K562 (cell line): Measurements from ENCODE around the gene LUZP4. TPM values are rescaled to one million over a fixed set of nuclear protein-coding genes. Genes with fewer than 3 reads are reported as not detected.
A peak's percentile ranks its signal among the peaks of the same experiment; 100 is the strongest.

Experiments
- CREB3 ChIP-seq: fragments of 450-650 bp; conservative IDR thresholded peaks from 2 replicates; pipeline ENCODE4 v1.6.1; 2016; ENCODE audit warnings: missing genetic modification characterization, low read depth, mild to moderate bottlenecking, missing compliant biosample characterization, moderate library complexity
- ESRRA ChIP-seq: fragments of 450-650 bp; IDR thresholded peaks from 2 replicates; pipeline ENCODE4 v1.6.1; 2014; ENCODE audit warnings: low read depth, mild to moderate bottlenecking, moderate library complexity, borderline replicate concordance
- HDGF ChIP-seq: fragments of 450-650 bp; IDR thresholded peaks from 2 replicates; pipeline ENCODE4 v1.6.1; 2016
- JUNB ChIP-seq: fragments of 450-650 bp; formaldehyde crosslinking; conservative IDR thresholded peaks from 2 replicates; pipeline ENCODE4 v1.4.0; 2020; ENCODE audit warnings: mild to moderate bottlenecking
- KLF10 ChIP-seq: fragments of 250-450 bp; sonication (Bioruptor Pico); IDR thresholded peaks from 2 replicates; pipeline ENCODE4 v1.6.1; 2021; ENCODE audit warnings: matching md5 sums
- MTA2 ChIP-seq: fragments of 450-650 bp; IDR thresholded peaks from 2 replicates; pipeline ENCODE4 v1.6.1; 2016; ENCODE audit warnings: low read depth
- SMAD4 ChIP-seq: fragments of 250-450 bp; sonication (Bioruptor Pico); conservative IDR thresholded peaks from 2 replicates; pipeline ENCODE4 v1.8.0; 2021; ENCODE audit warnings: inconsistent platforms, mild to moderate bottlenecking, moderate library complexity
- SOX6 ChIP-seq: fragments of 450-650 bp; IDR thresholded peaks from 2 replicates; pipeline ENCODE4 v1.6.1; 2014; ENCODE audit warnings: mild to moderate bottlenecking
- TCF3 ChIP-seq: sonication (generic); formaldehyde crosslinking; IDR thresholded peaks from 2 replicates; pipeline ENCODE4 v1.4.0; 2020; ENCODE audit warnings: mild to moderate bottlenecking, missing genetic modification reagents
- TOE1 ChIP-seq, 2 experiments: fragments of 450-650 bp in 1 of 2; sonication (generic) in 1 of 2; formaldehyde crosslinking in 1 of 2; IDR thresholded peaks; 2 replicates each; pipeline versions ENCODE4 v1.7.1 to v1.8.0; 2016 to 2022; ENCODE audit warnings: borderline replicate concordance in 2 of 2, mild to moderate bottlenecking in 2 of 2, antibody characterized with exemption in 1 of 2, inconsistent platforms in 1 of 2, low read depth in 1 of 2, missing genetic modification reagents in 1 of 2, moderate library complexity in 1 of 2
- ZNF318 ChIP-seq, 2 experiments: fragments of 450-650 bp; IDR thresholded peaks; 2 replicates each; pipeline ENCODE4 v1.6.1; 2016; ENCODE audit warnings: mild to moderate bottlenecking in 2 of 2, borderline replicate concordance in 1 of 2, low read depth in 1 of 2, moderate library complexity in 1 of 2
- ZNF766 ChIP-seq: fragments of 200-800 bp; sonication (Bioruptor generic); conservative IDR thresholded peaks from 2 replicates; pipeline ENCODE4 v1.6.1; 2016; ENCODE audit warnings: missing genetic modification characterization, missing compliant biosample characterization
- polyA plus RNA-seq, 8 experiments: library from polyadenylated mRNA; depleted of rRNA in 4 of 8; stranded (reverse) in 5 of 8; unstranded in 3 of 8; fragments of >200 nt; fragmentation: Nextera tagmentation in 2 of 8; fragmentation: Illumina TruSeq in 1 of 8; extraction: Ambion mirVana in 2 of 8; extraction: Trizol in 1 of 8; gene quantifications; 2 replicates each; pipeline versions ENCODE4 v1.2.1 to v1.2.3, GENCODE V29; 2011 to 2014; ENCODE audit warnings: inconsistent platforms in 1 of 8, missing spikeins in 1 of 8
- total RNA-seq, 7 experiments: library from RNA; depleted of rRNA in 6 of 7; stranded (reverse); fragments of >200 nt in 6 of 7; fragmentation: Illumina TruSeq in 2 of 7; extraction: Trizol in 2 of 7; gene quantifications; 2 replicates each; pipeline versions ENCODE4 v1.2.1 to v1.2.3, GENCODE V29; 2011 to 2021; ENCODE audit warnings: low replicate concordance in 1 of 7
- TF ChIP-seq, protein P1 (sequence below): fragments of 450-650 bp; IDR thresholded peaks from 2 replicates; pipeline ENCODE4 v1.7.1; 2018; ENCODE audit warnings: mild to moderate bottlenecking, low read depth; ENCODE audit not compliant: partially characterized antibody
- TF ChIP-seq, protein P2 (sequence below): sonication (generic); formaldehyde crosslinking; IDR thresholded peaks from 2 replicates; pipeline ENCODE4 v1.8.1; 2023; ENCODE audit warnings: mild to moderate bottlenecking, missing genetic modification reagents

LUZP4 gene
- total and polyA plus RNA-seq, 9 of the 15 experiments (the other 6 are each of a cell fraction or from before 2014, with no cell fraction given), result 0.16 to 1.1 (median 0.36) TPM

DNA sequence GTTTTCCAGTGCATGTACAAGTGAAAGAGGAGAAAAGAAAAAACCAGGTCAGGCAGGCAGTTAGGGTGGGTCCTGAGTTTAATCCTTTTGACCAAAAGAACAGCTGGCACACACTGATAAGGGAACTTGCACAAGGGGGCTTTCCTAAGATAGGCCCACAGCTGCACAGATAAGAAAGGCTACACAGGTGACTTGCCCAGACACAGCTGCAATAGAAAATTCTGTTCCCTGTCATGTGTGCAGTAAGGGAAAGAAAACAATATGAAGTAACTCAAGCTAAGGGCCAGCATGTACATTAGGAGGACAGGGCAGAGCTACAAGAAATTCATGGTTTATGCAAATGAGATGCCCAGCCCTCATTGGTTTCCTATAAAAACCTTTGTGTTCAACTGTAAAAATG is 32.9 kb downstream of the LUZP4 start (continued):
- peak; percentile 83 for TF ChIP-seq CREB3 (tag)
- TF ChIP-seq, protein P1, sequence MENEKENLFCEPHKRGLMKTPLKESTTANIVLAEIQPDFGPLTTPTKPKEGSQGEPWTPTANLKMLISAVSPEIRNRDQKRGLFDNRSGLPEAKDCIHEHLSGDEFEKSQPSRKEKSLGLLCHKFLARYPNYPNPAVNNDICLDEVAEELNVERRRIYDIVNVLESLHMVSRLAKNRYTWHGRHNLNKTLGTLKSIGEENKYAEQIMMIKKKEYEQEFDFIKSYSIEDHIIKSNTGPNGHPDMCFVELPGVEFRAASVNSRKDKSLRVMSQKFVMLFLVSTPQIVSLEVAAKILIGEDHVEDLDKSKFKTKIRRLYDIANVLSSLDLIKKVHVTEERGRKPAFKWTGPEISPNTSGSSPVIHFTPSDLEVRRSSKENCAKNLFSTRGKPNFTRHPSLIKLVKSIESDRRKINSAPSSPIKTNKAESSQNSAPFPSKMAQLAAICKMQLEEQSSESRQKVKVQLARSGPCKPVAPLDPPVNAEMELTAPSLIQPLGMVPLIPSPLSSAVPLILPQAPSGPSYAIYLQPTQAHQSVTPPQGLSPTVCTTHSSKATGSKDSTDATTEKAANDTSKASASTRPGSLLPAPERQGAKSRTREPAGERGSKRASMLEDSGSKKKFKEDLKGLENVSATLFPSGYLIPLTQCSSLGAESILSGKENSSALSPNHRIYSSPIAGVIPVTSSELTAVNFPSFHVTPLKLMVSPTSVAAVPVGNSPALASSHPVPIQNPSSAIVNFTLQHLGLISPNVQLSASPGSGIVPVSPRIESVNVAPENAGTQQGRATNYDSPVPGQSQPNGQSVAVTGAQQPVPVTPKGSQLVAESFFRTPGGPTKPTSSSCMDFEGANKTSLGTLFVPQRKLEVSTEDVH, result no peak
- TF ChIP-seq SMAD4 (CRISPR knock-in tag), result peak; percentile 80
- TF ChIP-seq HDGF, result no peak
- TF ChIP-seq KLF10 (CRISPR knock-in tag), result no peak
- TF ChIP-seq ESRRA, result peak; percentile 11; the same call in 1 of the 2 replicates
- TF ChIP-seq, protein P2, sequence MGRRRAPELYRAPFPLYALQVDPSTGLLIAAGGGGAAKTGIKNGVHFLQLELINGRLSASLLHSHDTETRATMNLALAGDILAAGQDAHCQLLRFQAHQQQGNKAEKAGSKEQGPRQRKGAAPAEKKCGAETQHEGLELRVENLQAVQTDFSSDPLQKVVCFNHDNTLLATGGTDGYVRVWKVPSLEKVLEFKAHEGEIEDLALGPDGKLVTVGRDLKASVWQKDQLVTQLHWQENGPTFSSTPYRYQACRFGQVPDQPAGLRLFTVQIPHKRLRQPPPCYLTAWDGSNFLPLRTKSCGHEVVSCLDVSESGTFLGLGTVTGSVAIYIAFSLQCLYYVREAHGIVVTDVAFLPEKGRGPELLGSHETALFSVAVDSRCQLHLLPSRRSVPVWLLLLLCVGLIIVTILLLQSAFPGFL, result no peak
- peak; percentile 86 for TF ChIP-seq SOX6
- peak; percentile 88 for TF ChIP-seq TCF3
- TF ChIP-seq ZNF766 (CRISPR knock-in tag), result peak; percentile 80; the same call in 1 of the 2 replicates
- 0 out of 4 replicates have a peak, but pooled peaks of 1 of the 2 experiments have one; percentile 26 for TF ChIP-seq ZNF318 (IDR thresholded peaks at IDR 0.05; ENCODE audit: borderline replicate concordance in 1 of 2, low read depth in 1 of 2)
- TF ChIP-seq MTA2, result peak; percentile 86
- no peak for TF ChIP-seq JUNB (CRISPR knock-in tag)
- no peak for TF ChIP-seq TOE1 (IDR thresholded peaks at IDR 0.05; ENCODE audit: borderline replicate concordance)
- no peak for TF ChIP-seq TOE1 (CRISPR knock-in tag; IDR thresholded peaks at IDR 0.05; ENCODE audit: borderline replicate concordance, low read depth)
